Measurements from ENCODE around the gene PHLPP1.

PHLPP1 gene

DNA sequence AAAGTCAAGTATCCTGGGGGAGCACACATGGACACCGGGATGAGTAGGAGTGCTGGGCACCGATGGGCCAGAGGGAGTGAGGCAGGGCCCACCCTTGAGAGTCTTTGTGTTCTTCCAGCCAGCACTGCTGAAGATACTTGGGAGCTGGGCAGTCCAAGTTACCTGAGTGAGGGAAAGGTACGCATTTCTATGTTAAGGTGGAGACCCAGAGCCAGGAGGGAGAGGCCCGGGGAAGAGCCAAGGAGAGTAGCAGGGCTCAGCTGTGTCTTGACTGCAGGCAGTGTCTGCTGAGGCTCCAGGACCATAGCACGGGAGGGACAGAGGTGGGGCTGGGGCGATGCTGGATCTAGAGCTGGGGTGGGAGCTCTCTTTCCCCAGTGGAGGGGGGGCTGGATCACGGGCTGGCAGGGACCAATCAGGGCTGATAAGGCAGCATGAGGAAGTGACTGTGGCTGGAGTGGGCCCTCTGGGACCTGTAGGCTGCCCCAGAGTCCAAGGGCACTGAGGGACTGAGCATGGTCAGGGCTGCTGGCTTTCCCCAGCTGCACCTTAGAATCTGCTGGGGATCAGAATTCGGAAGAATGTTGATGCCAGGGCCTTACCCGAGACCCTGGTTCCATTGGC lies 289.2 kb downstream of the PHLPP1 start:
- no peak overlapping the region for H3K4me3 ChIP-seq (ENCODE audit: low read depth, low read length)
- TF ChIP-seq, protein P1, sequence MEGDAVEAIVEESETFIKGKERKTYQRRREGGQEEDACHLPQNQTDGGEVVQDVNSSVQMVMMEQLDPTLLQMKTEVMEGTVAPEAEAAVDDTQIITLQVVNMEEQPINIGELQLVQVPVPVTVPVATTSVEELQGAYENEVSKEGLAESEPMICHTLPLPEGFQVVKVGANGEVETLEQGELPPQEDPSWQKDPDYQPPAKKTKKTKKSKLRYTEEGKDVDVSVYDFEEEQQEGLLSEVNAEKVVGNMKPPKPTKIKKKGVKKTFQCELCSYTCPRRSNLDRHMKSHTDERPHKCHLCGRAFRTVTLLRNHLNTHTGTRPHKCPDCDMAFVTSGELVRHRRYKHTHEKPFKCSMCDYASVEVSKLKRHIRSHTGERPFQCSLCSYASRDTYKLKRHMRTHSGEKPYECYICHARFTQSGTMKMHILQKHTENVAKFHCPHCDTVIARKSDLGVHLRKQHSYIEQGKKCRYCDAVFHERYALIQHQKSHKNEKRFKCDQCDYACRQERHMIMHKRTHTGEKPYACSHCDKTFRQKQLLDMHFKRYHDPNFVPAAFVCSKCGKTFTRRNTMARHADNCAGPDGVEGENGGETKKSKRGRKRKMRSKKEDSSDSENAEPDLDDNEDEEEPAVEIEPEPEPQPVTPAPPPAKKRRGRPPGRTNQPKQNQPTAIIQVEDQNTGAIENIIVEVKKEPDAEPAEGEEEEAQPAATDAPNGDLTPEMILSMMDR (IDR thresholded peaks at IDR 0.05; ENCODE audit: low read depth, low read length) = no peak
- TF ChIP-seq, protein P2, sequence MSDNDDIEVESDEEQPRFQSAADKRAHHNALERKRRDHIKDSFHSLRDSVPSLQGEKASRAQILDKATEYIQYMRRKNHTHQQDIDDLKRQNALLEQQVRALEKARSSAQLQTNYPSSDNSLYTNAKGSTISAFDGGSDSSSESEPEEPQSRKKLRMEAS (IDR thresholded peaks at IDR 0.05; ENCODE audit: low read depth, low read length) = no peak
- TF ChIP-seq MYC (IDR thresholded peaks at IDR 0.05; ENCODE audit: low read depth, low read length) (no peak), POLR2A (IDR thresholded peaks at IDR 0.05; ENCODE audit: extremely low read depth, insufficient read length) (no peak)
- peak; percentile 43 for DNase-seq (ENCODE audit: low read depth)

GRCh38 chr18:63005306-63005705 lies 290.0 kb downstream of the PHLPP1 start:
- no peak for DNase-seq (ENCODE audit: low read depth)
- H3K4me3 ChIP-seq (ENCODE audit: low read depth, low read length) = no peak overlapping the region
- TF ChIP-seq POLR2A (IDR thresholded peaks at IDR 0.05; ENCODE audit: extremely low read depth, insufficient read length) = no peak

DNA sequence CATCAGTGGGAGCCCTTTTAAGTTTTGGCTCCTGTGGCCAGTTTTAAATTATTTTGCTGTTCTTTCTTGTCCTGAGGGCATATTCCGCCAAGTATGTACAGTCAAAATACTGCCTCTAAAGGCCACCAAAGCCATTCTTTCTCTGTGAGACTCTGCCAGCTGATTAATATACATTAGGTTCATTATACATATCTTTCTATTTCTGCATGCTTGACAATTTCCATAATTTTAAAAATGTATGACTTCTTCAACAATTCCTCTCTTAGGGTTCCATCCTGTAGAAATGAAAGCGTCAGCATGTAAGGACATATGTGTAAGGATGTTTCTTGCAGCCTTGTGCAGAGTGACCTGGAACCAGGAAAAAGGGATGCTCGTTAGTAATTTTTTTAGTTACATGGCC lies 291.9 kb downstream of the PHLPP1 start:
- no peak overlapping the region for H3K4me3 ChIP-seq (ENCODE audit: low read depth, low read length)
- TF ChIP-seq, protein P1 (IDR thresholded peaks at IDR 0.05; ENCODE audit: low read depth, low read length) = no peak
- TF ChIP-seq MYC (IDR thresholded peaks at IDR 0.05; ENCODE audit: low read depth, low read length) (no peak), POLR2A (IDR thresholded peaks at IDR 0.05; ENCODE audit: extremely low read depth, insufficient read length) (no peak)
- TF ChIP-seq, protein P2 (IDR thresholded peaks at IDR 0.05; ENCODE audit: low read depth, low read length) = no peak
- no peak for DNase-seq (ENCODE audit: low read depth)

DNA sequence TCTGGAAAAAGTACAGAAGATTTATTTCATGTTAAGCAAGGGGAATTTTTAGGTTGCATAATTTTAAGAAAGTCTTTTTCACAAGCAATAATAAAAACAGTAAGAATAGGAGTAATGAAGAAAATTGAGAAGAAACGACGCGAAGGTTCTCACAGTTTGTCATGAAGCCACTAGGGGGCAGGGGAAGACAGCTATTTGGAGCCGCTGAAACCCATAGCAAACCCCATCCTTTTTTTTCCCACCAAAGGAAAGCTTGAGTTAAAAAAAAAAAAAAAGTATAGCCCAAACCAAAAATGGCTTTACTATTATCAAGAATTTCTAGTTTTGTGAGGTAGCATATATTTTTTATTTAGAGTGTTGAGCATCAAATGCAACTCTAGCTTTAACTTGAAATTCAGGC lies 300.9 kb downstream of the PHLPP1 start:
- H3K4me3 ChIP-seq (ENCODE audit: low read depth, low read length) = no peak overlapping the region
- DNase-seq (ENCODE audit: low read depth) = peak; percentile 82
- TF ChIP-seq MYC (IDR thresholded peaks at IDR 0.05; ENCODE audit: low read depth, low read length) (no peak), POLR2A (IDR thresholded peaks at IDR 0.05; ENCODE audit: extremely low read depth, insufficient read length) (no peak)
- TF ChIP-seq, protein P1 (IDR thresholded peaks at IDR 0.05; ENCODE audit: low read depth, low read length) = peak; percentile 65
- TF ChIP-seq, protein P2 (IDR thresholded peaks at IDR 0.05; ENCODE audit: low read depth, low read length) = no peak

DNA sequence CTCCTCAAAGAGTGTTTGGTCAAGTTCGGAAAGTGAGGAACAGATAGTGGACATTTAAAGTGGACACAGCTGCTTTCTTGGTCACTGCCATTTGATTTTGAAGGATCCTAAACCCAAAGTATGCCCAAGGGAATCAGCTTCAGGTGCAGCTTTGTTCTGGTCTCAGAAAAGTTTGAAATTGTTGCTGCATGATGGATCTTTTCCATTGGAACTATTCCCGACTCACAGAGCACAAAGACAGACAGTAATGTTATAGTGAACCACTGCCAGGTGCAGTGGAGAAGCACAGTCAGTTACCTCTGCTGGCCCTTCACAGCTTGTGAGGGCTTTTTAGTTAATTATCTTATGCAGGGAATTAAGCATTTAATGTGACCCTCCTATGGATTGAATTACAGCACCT lies 301.7 kb downstream of the PHLPP1 start:
- TF ChIP-seq POLR2A (IDR thresholded peaks at IDR 0.05; ENCODE audit: extremely low read depth, insufficient read length) (no peak), MYC (IDR thresholded peaks at IDR 0.05; ENCODE audit: low read depth, low read length) (no peak)
- TF ChIP-seq, protein P2 (IDR thresholded peaks at IDR 0.05; ENCODE audit: low read depth, low read length) = no peak
- TF ChIP-seq, protein P1 (IDR thresholded peaks at IDR 0.05; ENCODE audit: low read depth, low read length) = no peak
- H3K4me3 ChIP-seq (ENCODE audit: low read depth, low read length) = no peak overlapping the region
- DNase-seq (ENCODE audit: low read depth) = no peak

DNA sequence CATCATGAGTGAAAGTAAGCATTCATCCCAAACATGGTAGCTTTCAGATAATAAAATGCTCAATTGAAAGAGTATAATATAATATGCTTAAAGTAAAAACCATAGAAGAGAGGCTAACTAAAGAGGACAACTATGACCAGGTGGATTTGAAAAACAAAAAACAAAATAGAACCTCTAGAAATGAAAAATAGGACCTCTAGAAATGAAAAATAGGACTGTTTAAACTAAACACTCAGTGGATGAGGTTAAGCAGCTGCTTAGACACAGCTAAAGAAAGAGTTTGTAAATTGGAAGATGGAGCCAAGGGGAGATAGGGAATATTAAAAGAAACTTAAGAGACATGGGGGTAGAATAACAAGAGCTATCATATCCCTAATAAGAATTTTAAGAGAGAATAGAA lies 302.6 kb downstream of the PHLPP1 start:
- TF ChIP-seq, protein P1 (IDR thresholded peaks at IDR 0.05; ENCODE audit: low read depth, low read length) = no peak
- no peak overlapping the region for H3K4me3 ChIP-seq (ENCODE audit: low read depth, low read length)
- no peak for DNase-seq (ENCODE audit: low read depth)

All from NB4 (cell line).